DOHH2 (cell line): ENCODE data around the gene FOXN3.

Source experiments
- H3F3A ChIP-seq: fragments of 200-600 bp; sonication (generic), shearing (Covaris generic); 2 replicates; pipeline ENCODE4 v1.6.0; 2016; ENCODE audit warnings: antibody characterized with exemption, mild to moderate bottlenecking; ENCODE audit not compliant: control insufficient read depth, insufficient read depth
- H3K27ac ChIP-seq: fragments of 200-600 bp; sonication (generic); 2 replicates; pipeline ENCODE4 v1.5.1; 2014; ENCODE audit warnings: low read depth, mild to moderate bottlenecking, low read length, moderate library complexity
- H3K27me3 ChIP-seq: fragments of 200-600 bp; sonication (generic); 2 replicates; pipeline ENCODE4 v1.6.1; 2014; ENCODE audit warnings: mild to moderate bottlenecking, low read length, mixed read lengths; ENCODE audit not compliant: control insufficient read depth
- H3K36me3 ChIP-seq: fragments of 200-600 bp; sonication (generic); 2 replicates; pipeline ENCODE4 v1.6.1; 2014; ENCODE audit warnings: mild to moderate bottlenecking, low read length, moderate library complexity, mixed read lengths; ENCODE audit not compliant: control insufficient read depth
- H3K4me1 ChIP-seq: fragments of 200-600 bp; sonication (generic); 2 replicates; pipeline ENCODE4 v1.6.1; 2014; ENCODE audit warnings: mild to moderate bottlenecking, low read length, mixed read lengths; ENCODE audit not compliant: control insufficient read depth
- H3K4me2 ChIP-seq: fragments of 200-600 bp; sonication (generic); 2 replicates; pipeline ENCODE4 v1.6.0; 2014; ENCODE audit warnings: mild to moderate bottlenecking, low read length, moderate library complexity
- H3K4me3 ChIP-seq: fragments of 200-600 bp; sonication (generic); 2 replicates; pipeline ENCODE4 v1.5.1; 2014; ENCODE audit warnings: mild to moderate bottlenecking, low read length, mixed read lengths
- H3K79me2 ChIP-seq: fragments of 200-600 bp; sonication (generic); 2 replicates; pipeline ENCODE4 v1.6.1; 2014; ENCODE audit warnings: mild to moderate bottlenecking, low read length, mixed read lengths; ENCODE audit not compliant: control insufficient read depth
- H3K9me2 ChIP-seq: fragments of 200-600 bp; sonication (generic); replicated peaks from 2 replicates; pipeline ENCODE4 v1.6.1; 2014; ENCODE audit warnings: mild to moderate bottlenecking, low read length, mixed read lengths; ENCODE audit not compliant: control insufficient read depth
- H3K9me3 ChIP-seq: fragments of 200-600 bp; sonication (generic); 2 replicates; pipeline ENCODE4 v1.6.1; 2014; ENCODE audit warnings: antibody characterized with exemption, low read length, mixed read lengths; ENCODE audit not compliant: control insufficient read depth, insufficient read depth
- H4K20me1 ChIP-seq: fragments of 200-600 bp; sonication (generic); 2 replicates; pipeline ENCODE4 v1.6.0; 2014; ENCODE audit warnings: low read depth, mild to moderate bottlenecking, antibody characterized with exemption, low read length, moderate library complexity; ENCODE audit not compliant: control insufficient read depth, insufficient read depth
- EZH2phosphoT487 ChIP-seq: fragments of 200-600 bp; sonication (generic); IDR thresholded peaks from 2 replicates; pipeline ENCODE4 v1.6.1; 2017; ENCODE audit warnings: borderline replicate concordance, mild to moderate bottlenecking, antibody characterized with exemption, low read length, moderate library complexity, mixed read lengths
- TF ChIP-seq, protein P1 (sequence below): fragments of 200-600 bp; sonication (generic); IDR thresholded peaks from one replicate; pipeline ENCODE4 v1.5.1; 2014; ENCODE audit warnings: antibody characterized with exemption, mild to moderate bottlenecking, low read depth, low read length; ENCODE audit not compliant: poor library complexity, severe bottlenecking

Gene FOXN3

DNA sequence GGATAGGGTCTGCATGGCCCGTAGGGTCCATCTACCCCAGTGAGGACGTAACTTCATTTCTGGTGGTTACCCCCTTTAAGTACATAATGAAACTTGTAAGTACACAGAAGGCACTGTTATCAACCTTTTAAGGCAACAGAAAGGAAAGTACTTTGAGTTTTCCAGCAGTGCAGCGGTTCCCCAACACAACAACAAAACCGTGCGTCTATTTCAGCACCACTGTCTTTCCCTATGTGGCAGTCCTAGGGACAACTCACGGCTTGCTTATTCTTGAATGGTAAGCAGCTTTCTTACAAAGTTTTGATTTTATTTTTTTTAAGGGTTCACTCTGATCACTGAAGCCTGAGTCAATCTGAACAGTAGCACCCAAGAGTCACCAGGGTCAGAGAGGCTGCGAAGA lies 46.3 kb downstream of the FOXN3 start:
- peaks cover 45% of the 10 kb centered on the region for H3K79me2 ChIP-seq
- no peak for TF ChIP-seq EZH2phosphoT487
- TF ChIP-seq, protein P1, sequence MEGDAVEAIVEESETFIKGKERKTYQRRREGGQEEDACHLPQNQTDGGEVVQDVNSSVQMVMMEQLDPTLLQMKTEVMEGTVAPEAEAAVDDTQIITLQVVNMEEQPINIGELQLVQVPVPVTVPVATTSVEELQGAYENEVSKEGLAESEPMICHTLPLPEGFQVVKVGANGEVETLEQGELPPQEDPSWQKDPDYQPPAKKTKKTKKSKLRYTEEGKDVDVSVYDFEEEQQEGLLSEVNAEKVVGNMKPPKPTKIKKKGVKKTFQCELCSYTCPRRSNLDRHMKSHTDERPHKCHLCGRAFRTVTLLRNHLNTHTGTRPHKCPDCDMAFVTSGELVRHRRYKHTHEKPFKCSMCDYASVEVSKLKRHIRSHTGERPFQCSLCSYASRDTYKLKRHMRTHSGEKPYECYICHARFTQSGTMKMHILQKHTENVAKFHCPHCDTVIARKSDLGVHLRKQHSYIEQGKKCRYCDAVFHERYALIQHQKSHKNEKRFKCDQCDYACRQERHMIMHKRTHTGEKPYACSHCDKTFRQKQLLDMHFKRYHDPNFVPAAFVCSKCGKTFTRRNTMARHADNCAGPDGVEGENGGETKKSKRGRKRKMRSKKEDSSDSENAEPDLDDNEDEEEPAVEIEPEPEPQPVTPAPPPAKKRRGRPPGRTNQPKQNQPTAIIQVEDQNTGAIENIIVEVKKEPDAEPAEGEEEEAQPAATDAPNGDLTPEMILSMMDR: no peak
- H3K9me2 ChIP-seq: no peaks in the 10 kb centered on the region

DNA sequence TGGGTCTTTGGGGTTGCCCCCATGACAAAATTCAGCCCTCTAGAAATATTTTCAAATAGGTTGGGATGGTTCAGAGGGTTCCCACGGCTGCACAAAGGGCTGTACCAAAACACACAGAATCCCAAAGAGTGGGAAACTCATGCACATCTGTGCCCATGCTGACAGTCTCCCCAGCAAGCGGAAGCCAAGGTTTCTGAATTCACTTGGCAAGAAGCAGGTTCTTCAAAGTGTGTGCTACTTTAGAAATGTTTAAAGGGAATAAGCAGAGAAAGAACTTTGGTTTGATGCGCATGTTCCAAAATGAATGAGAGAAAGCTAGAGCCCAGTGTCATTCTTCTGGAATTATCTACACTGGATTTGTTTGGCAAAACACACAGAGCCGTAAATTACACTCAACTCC lies 46.7 kb downstream of the FOXN3 start:
- Histone ChIP-seq H3K4me3 (no peak overlapping the region), H3K27ac (no peak overlapping the region), H3K4me1 (peaks cover 44% of the 10 kb centered on the region), H3K27me3 (no peaks in the 10 kb centered on the region), H3K9me2 (no peaks in the 10 kb centered on the region), H4K20me1 (no peaks in the 10 kb centered on the region), H3K36me3 (no peaks in the 10 kb centered on the region), H3F3A (peaks cover 8% of the 10 kb centered on the region), H3K79me2 (peaks cover 45% of the 10 kb centered on the region), H3K4me2 (no peak overlapping the region), H3K9me3 (no peaks in the 10 kb centered on the region)
- no peak for TF ChIP-seq EZH2phosphoT487
- TF ChIP-seq, protein P1: no peak

More for the DNA sequence above, 46.3 kb downstream of the FOXN3 start:
- Histone ChIP-seq H3K4me3 (no peak overlapping the region), H3K27me3 (no peaks in the 10 kb centered on the region), H3K4me2 (no peak overlapping the region), H3F3A (peaks cover 4% of the 10 kb centered on the region), H3K9me3 (no peaks in the 10 kb centered on the region), H3K4me1 (peaks cover 40% of the 10 kb centered on the region), H4K20me1 (no peaks in the 10 kb centered on the region), H3K36me3 (no peaks in the 10 kb centered on the region), H3K27ac (no peak overlapping the region)

DNA sequence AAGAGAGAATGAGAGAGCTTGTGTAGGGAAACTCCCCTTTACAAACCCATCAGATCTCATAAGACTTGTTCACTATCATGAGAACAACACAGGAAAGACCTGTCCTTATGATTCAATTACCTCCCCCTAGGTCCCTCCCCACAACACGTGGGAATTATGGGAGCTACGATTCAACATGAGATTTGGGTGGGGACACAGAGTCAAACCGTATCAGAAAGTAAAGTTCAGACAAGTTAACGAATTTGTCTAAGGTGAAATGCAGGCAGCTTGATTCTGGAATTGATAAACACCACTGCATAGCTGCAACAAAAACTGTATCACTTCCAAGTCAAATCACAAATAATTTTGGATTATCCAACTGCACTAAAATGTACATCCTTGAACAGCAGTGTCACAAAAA lies 47.4 kb downstream of the FOXN3 start:
- no peak for TF ChIP-seq EZH2phosphoT487
- TF ChIP-seq, protein P1: no peak
- Histone ChIP-seq H3K27ac (no peak overlapping the region), H3K79me2 (peaks cover 46% of the 10 kb centered on the region)

More for the DNA sequence above, 47.4 kb downstream of the FOXN3 start:
- Histone ChIP-seq H3K9me3 (no peaks in the 10 kb centered on the region), H3K4me3 (no peak overlapping the region), H4K20me1 (no peaks in the 10 kb centered on the region), H3K4me2 (no peak overlapping the region), H3F3A (peaks cover 14% of the 10 kb centered on the region), H3K36me3 (no peaks in the 10 kb centered on the region), H3K9me2 (no peaks in the 10 kb centered on the region), H3K4me1 (peaks cover 50% of the 10 kb centered on the region), H3K27me3 (no peaks in the 10 kb centered on the region)
